GM12878 (cell line): Measurements from ENCODE around the gene CMBL. TPM values are rescaled to one million over a fixed set of nuclear protein-coding genes. Genes with fewer than 3 reads are reported as not detected.

Source experiments
- ATAC-seq: fragments of 200-7000 bp; cut with Tn5 transposase; 3 replicates; pipeline ENCODE4 v1.9.1; 2020; ENCODE audit warnings: mild to moderate bottlenecking, moderate library complexity
- BruUV-seq: library from RNA; stranded (reverse); fragments of 400-500 nt; replicated peaks from 2 replicates; lab custom pipeline; 2021; lab: Mats Ljungman, UMichigan
- CTCF ChIA-PET: fragments of 300-600 bp; sonication (Branson Sonifier 250); formaldehyde crosslinking; extraction: SDS; loops from one replicate; lab custom pipeline; 2021; ENCODE audit warnings: inconsistent platforms; lab: Yijun Ruan, JAX
- POLR2A ChIA-PET: fragments of 350-600 bp; formaldehyde crosslinking; extraction: SDS; loops from one replicate; lab custom pipeline; 2021; ENCODE audit warnings: inconsistent platforms; lab: Charles Lee
- RAD21 ChIA-PET: fragments of 300-600 bp; sonication (Branson Sonifier 250); formaldehyde crosslinking; loops from one replicate; lab custom pipeline; 2023; ENCODE audit warnings: antibody characterized with exemption; ENCODE audit not compliant: unreplicated experiment; lab: Charles Lee
- SMC1A ChIA-PET: fragments of 300-600 bp; sonication (Branson Sonifier 250); formaldehyde crosslinking; loops from one replicate; lab custom pipeline; 2023; ENCODE audit not compliant: unreplicated experiment, uncharacterized antibody; lab: Charles Lee
- DNase-seq: peaks from one replicate; pipeline ENCODE4 v3.0.0-alpha.2; 2011; ENCODE audit warnings: low read depth, low spot score
- FAIRE-seq: peaks from 3 replicates; lab custom pipeline; 2011; peaks lifted over from hg19 to GRCh38; lab: Jason Lieb, UNC
- H2AFZ ChIP-seq: 2 replicates; pipeline ENCODE4 v1.6.0; 2011; ENCODE audit warnings: low read depth, low read length, control low read depth; ENCODE audit not compliant: control insufficient read depth
- H3K27ac ChIP-seq: 2 replicates; pipeline ENCODE4 v1.5.1; 2011; ENCODE audit warnings: control low read depth; ENCODE audit not compliant: control insufficient read depth, insufficient read depth
- H3K27me3 ChIP-seq, 2 experiments: replicated peaks in 1 of 2; 2 replicates each; pipeline versions ENCODE4 v1.6.0 to v1.6.1; 2011; ENCODE audit warnings: low read length in 1 of 2; ENCODE audit not compliant: control insufficient read depth in 2 of 2, insufficient read depth in 2 of 2
- H3K36me3 ChIP-seq, 2 experiments: 2 replicates each; pipeline ENCODE4 v1.5.1; 2011; ENCODE audit warnings: low read length in 1 of 2; ENCODE audit not compliant: control insufficient read depth in 2 of 2, insufficient read depth in 2 of 2
- H3K4me1 ChIP-seq: 2 replicates; pipeline ENCODE4 v1.6.1; 2011; ENCODE audit warnings: mild to moderate bottlenecking, low read length, moderate library complexity, mixed read lengths; ENCODE audit not compliant: control insufficient read depth, insufficient read depth
- H3K4me2 ChIP-seq: 2 replicates; pipeline ENCODE4 v1.6.0; 2011; ENCODE audit warnings: control low read depth; ENCODE audit not compliant: control insufficient read depth, insufficient read depth
- H3K4me3 ChIP-seq: fragments of 200-600 bp; sonication (generic); 2 replicates; pipeline ENCODE4 v1.5.1; 2016
- H3K79me2 ChIP-seq: 2 replicates; pipeline ENCODE4 v1.6.0; 2011; ENCODE audit warnings: low read length; ENCODE audit not compliant: control insufficient read depth, insufficient read depth
- H3K9ac ChIP-seq: 2 replicates; pipeline ENCODE4 v1.8.0; 2011; ENCODE audit warnings: low read length, control low read depth, mixed read lengths; ENCODE audit not compliant: control insufficient read depth, insufficient read depth
- H3K9me3 ChIP-seq: replicated peaks from 3 replicates; pipeline ENCODE4 v1.5.1; 2011; ENCODE audit warnings: mild to moderate bottlenecking, low read length; ENCODE audit not compliant: control insufficient read depth, insufficient read depth
- H4K20me1 ChIP-seq: 2 replicates; pipeline ENCODE4 v1.6.0; 2011; ENCODE audit not compliant: control insufficient read depth, insufficient read depth
- MYB ChIP-seq: fragments of 150-350 bp; IDR thresholded peaks from 2 replicates; pipeline ENCODE4 v1.6.1; 2014; ENCODE audit warnings: mild to moderate bottlenecking, low read depth, low read length, borderline replicate concordance
- WGBS: methylation state at CpG from one replicate; pipeline ENCODE4 v1.1.6; 2016; ENCODE audit warnings: low lambda C conversion rate; ENCODE audit not compliant: insufficient replicate concordance, insufficient coverage; ENCODE audit errors: missing lambda C conversion rate; 5-methylcytosine and 5-hydroxymethylcytosine counted together
- in situ Hi-C: fragments of 300-500 bp; cut with MboI; formaldehyde crosslinking; loops from 9 replicates; pipeline ENCODE4 v1.14.3; 2018; ENCODE audit warnings: mixed read lengths
- intact Hi-C: fragments of 100-400 bp; cut with micrococcal nuclease; formaldehyde crosslinking; loops from one replicate; pipeline ENCODE4 v1.14.2; 2022; ENCODE audit not compliant: unreplicated experiment
- polyA plus RNA-seq, 11 experiments: library from polyadenylated mRNA; depleted of rRNA in 4 of 11; unstranded in 6 of 11; stranded (reverse) in 5 of 11; fragments of >200 nt; fragmentation: Nextera tagmentation in 4 of 11; fragmentation: Illumina TruSeq in 1 of 11; extraction: Ambion mirVana in 4 of 11; extraction: Trizol in 1 of 11; gene quantifications; 1 replicate in 1 of 11; 2 replicates in 10 of 11; pipeline versions ENCODE4 v1.2.1 to v1.2.3, GENCODE V29; 2011 to 2016; ENCODE audit warnings: inconsistent platforms in 2 of 11, missing spikeins in 2 of 11, low read depth in 1 of 11
- total RNA-seq, 4 experiments: library from RNA; depleted of rRNA in 3 of 4; stranded (reverse); fragments of >200 nt in 3 of 4; fragmentation: Illumina TruSeq in 1 of 4; extraction: Trizol in 1 of 4; gene quantifications; 2 replicates each; pipeline versions ENCODE4 v1.2.1 to v1.2.3, GENCODE V29; 2013 to 2021
- TF ChIP-seq, protein P1 (sequence below): IDR thresholded peaks from 2 replicates; pipeline ENCODE4 v1.6.1; 2012; ENCODE audit warnings: low read depth, low read length, improper control_type of control experiment
- TF ChIP-seq, protein P2 (sequence below), 3 experiments: IDR thresholded peaks in 2 of 3; conservative IDR thresholded peaks in 1 of 3; 2 replicates each; pipeline ENCODE4 v1.5.1; 2011; ENCODE audit warnings: low read depth in 3 of 3, low read length in 3 of 3, mild to moderate bottlenecking in 3 of 3, control low read depth in 2 of 3, moderate library complexity in 2 of 3, inconsistent platforms in 1 of 3, mixed read lengths in 1 of 3; ENCODE audit not compliant: control insufficient read depth in 2 of 3, insufficient read depth in 1 of 3; ENCODE audit errors: extremely low read depth in 1 of 3
- TF ChIP-seq, protein P3 (sequence below): fragments of 450-650 bp; IDR thresholded peaks from 2 replicates; pipeline ENCODE4 v1.6.1; 2014; ENCODE audit warnings: mild to moderate bottlenecking

Gene CMBL
- total and polyA plus RNA-seq, 10 of the 15 experiments (the other 5 are each of a cell fraction or from before 2014, with no cell fraction given): 1.8 to 15.6 (median 7.5) TPM

- Histone ChIP-seq H3K27ac (no peak overlapping the region), H3K4me3 (no peak overlapping the region), H3K4me1 (no peaks in the 10 kb centered on the region), H3K36me3 (no peaks in the 10 kb centered on the region), H4K20me1 (no peaks in the 10 kb centered on the region), H3K27me3 (no peaks in the 10 kb centered on the region), H3K79me2 (no peaks in the 10 kb centered on the region), H3K9me3 (no peaks in the 10 kb centered on the region), H3K9ac (no peak overlapping the region), H3K4me2 (no peak overlapping the region), H2AFZ (no peak overlapping the region)
- TF ChIP-seq, protein P1, sequence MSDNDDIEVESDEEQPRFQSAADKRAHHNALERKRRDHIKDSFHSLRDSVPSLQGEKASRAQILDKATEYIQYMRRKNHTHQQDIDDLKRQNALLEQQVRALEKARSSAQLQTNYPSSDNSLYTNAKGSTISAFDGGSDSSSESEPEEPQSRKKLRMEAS: no peak
- TF ChIP-seq MYB: no peak
- TF ChIP-seq, protein P2, sequence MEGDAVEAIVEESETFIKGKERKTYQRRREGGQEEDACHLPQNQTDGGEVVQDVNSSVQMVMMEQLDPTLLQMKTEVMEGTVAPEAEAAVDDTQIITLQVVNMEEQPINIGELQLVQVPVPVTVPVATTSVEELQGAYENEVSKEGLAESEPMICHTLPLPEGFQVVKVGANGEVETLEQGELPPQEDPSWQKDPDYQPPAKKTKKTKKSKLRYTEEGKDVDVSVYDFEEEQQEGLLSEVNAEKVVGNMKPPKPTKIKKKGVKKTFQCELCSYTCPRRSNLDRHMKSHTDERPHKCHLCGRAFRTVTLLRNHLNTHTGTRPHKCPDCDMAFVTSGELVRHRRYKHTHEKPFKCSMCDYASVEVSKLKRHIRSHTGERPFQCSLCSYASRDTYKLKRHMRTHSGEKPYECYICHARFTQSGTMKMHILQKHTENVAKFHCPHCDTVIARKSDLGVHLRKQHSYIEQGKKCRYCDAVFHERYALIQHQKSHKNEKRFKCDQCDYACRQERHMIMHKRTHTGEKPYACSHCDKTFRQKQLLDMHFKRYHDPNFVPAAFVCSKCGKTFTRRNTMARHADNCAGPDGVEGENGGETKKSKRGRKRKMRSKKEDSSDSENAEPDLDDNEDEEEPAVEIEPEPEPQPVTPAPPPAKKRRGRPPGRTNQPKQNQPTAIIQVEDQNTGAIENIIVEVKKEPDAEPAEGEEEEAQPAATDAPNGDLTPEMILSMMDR (IDR thresholded peaks at IDR 0.05 in 2 of 3, conservative IDR thresholded peaks at IDR 0.05 in 1 of 3; ENCODE audit: control insufficient read depth in 2 of 3, extremely low read depth in 1 of 3, insufficient read depth in 1 of 3, low read depth in 3 of 3, low read length in 3 of 3): no peak
- TF ChIP-seq, protein P3, sequence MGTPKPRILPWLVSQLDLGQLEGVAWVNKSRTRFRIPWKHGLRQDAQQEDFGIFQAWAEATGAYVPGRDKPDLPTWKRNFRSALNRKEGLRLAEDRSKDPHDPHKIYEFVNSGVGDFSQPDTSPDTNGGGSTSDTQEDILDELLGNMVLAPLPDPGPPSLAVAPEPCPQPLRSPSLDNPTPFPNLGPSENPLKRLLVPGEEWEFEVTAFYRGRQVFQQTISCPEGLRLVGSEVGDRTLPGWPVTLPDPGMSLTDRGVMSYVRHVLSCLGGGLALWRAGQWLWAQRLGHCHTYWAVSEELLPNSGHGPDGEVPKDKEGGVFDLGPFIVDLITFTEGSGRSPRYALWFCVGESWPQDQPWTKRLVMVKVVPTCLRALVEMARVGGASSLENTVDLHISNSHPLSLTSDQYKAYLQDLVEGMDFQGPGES: no peak
- 63% methylated on average over 13 of the region's 13 CpGs for WGBS
- no TSS peak for BruUV-seq
- ChIA-PET POLR2A (no interaction called here), SMC1A (interaction anchor here (0.6 to 1.3 kb wide), 2 partner anchors 141 to 325 kb away, joined by 3 read pairs; no protein-coding TSS in a partner anchor), RAD21 (interaction anchor here (0.6 kb wide), 1 partner anchor 79 kb away, joined by 3 read pairs; no protein-coding TSS in a partner anchor), CTCF (interaction anchor here (0.6 to 1.9 kb wide), 2 partner anchors 87 to 1453 kb away, joined by 3 to 7 read pairs; no protein-coding TSS in a partner anchor)
- DNase-seq (no peak), ATAC-seq (no peak), FAIRE-seq (no peak)
- in situ Hi-C loops (loop anchor here (5.0 kb wide), 1 partner anchor 139 kb away; no protein-coding TSS in a partner anchor), intact Hi-C loops (no loop called here)
Measured at GRCh38 chr5:10277773-10278630, 29.7 kb downstream of the CMBL start.
